Esophagus muscularis mucosa (tissue), 4 donors: ENCODE results near the gene CLEC3A. TPM values are rescaled to one million over a fixed set of nuclear protein-coding genes. Genes with fewer than 3 reads are reported as not detected.

ENCODE experiments used
- DNase-seq: peaks from one replicate; pipeline ENCODE4 v3.0.0-alpha.2; 2017; ENCODE audit errors: extremely low spot score
- H3K27ac ChIP-seq, 4 donors: fragments of 200-600 bp; sonication (generic); replicated peaks in 1 of 4; 1 replicate in 3 of 4; 2 replicates in 1 of 4; pipeline ENCODE4 v1.5.1; 2016 to 2019; ENCODE audit warnings: mild to moderate bottlenecking in 1 of 4
- H3K27me3 ChIP-seq, 4 donors: fragments of 200-600 bp; sonication (generic); one replicate each; pipeline versions ENCODE4 v1.5.1 to v1.6.0; 2016 to 2019
- H3K36me3 ChIP-seq, 4 donors: fragments of 200-600 bp; sonication (generic); one replicate each; pipeline ENCODE4 v1.5.1; 2016 to 2019
- H3K4me1 ChIP-seq, 4 donors: fragments of 200-600 bp; sonication (generic); one replicate each; pipeline ENCODE4 v1.5.1; 2016 to 2019
- H3K4me3 ChIP-seq, 4 donors: fragments of 200-600 bp; sonication (generic); 1 replicate in 2 of 4; 2 replicates in 2 of 4; pipeline ENCODE4 v1.5.1; 2016 to 2019; ENCODE audit warnings: mild to moderate bottlenecking in 4 of 4, moderate library complexity in 1 of 4
- H3K9me3 ChIP-seq, 4 donors: fragments of 200-600 bp; sonication (generic); 1 replicate in 3 of 4; 2 replicates in 1 of 4; pipeline ENCODE4 v1.5.1; 2016 to 2019
- EP300 ChIP-seq: sonication (generic); formaldehyde crosslinking; IDR thresholded peaks from one replicate; pipeline ENCODE4 v1.6.1; 2017; ENCODE audit warnings: antibody characterized with exemption
- POLR2A ChIP-seq: fragments of 450-650 bp; IDR thresholded peaks from one replicate; pipeline ENCODE4 v1.6.1; 2017; ENCODE audit warnings: antibody characterized with exemption, moderate library complexity, mild to moderate bottlenecking, low read depth
- POLR2AphosphoS5 ChIP-seq, 2 donors: sonication (generic); formaldehyde crosslinking; IDR thresholded peaks; one replicate each; pipeline ENCODE4 v1.6.1; 2017; ENCODE audit warnings: antibody characterized with exemption in 2 of 2
- WGBS: methylation state at CpG from one replicate; pipeline ENCODE4 v1.1.5; 2018; 5-methylcytosine and 5-hydroxymethylcytosine counted together
- intact Hi-C: fragments of 100-400 bp; cut with DNase I; formaldehyde crosslinking; loops from one replicate; pipeline ENCODE4 v1.15.1; 2023
- total RNA-seq, 4 donors: library from RNA; depleted of rRNA; stranded (reverse); fragments of >200 nt; gene quantifications; one replicate each; pipeline versions ENCODE4 v1.1.0 to v1.2.1, GENCODE V29; 2016
- TF ChIP-seq, protein P1 (sequence below), 3 experiments: fragments of 200-600 bp in 2 of 3; fragments of 450-650 bp in 1 of 3; sonication (generic) in 2 of 3; IDR thresholded peaks; one replicate each; pipeline ENCODE4 v1.5.1; 2017 to 2019; ENCODE audit warnings: antibody characterized with exemption in 3 of 3, mild to moderate bottlenecking in 2 of 3, moderate library complexity in 1 of 3

Gene CLEC3A
- total RNA-seq, 4 donors from 2014 or later: 0.17 to 0.42 TPM; not detected in 2

DNA sequence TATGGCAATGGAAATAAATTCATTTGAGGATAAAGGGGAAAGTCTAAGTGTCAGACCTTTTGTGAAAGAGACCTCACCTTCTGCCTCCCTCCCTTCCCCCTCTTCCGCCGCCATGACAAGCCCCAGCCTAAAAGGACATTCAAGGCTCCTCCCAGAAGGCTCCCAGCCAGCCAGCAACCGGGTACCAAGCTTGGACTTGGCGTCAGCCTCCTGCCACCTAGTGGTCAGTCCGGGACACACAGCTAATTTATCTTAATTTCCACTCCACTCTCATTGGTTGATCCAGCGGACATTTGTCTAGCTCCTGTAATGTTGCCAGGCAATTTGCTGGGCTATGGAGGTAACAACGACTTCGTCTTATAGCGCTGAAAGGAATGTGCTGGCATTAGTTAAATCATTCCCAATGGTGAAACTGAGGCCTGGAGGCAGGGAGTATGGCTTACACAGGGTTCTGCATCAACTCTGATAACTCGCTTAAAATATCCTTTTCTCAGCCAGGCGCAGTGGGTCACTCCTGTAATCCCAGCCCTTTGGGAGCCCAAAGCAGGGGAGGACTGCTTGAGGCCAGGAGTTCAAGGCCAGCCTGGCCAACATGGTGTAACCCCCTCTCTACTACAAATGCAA is 19.3 kb upstream of the CLEC3A start:
- Histone ChIP-seq H3K27me3 (peaks cover 0 to 4% (median 0%) of the 10 kb centered on the region in 4 donors), H3K36me3 (no peaks in the 10 kb centered on the region), H3K27ac (no peak overlapping the region), H3K4me1 (peaks cover 0 to 6% (median 3%) of the 10 kb centered on the region in 4 donors), H3K4me3 (no peak overlapping the region), H3K9me3 (no peaks in the 10 kb centered on the region)
- intact Hi-C loops: loop anchor here (2.0 kb wide), 1 partner anchor 328 kb away; no protein-coding TSS in a partner anchor
- 26% methylated on average over 11 of the region's 11 CpGs for WGBS
- DNase-seq: peak; percentile 93
- TF ChIP-seq POLR2A (no peak), EP300 (no peak), POLR2AphosphoS5 (IDR thresholded peaks at IDR 0.05) (peak in 1 of 2 donors; percentile 30)
- TF ChIP-seq, protein P1, sequence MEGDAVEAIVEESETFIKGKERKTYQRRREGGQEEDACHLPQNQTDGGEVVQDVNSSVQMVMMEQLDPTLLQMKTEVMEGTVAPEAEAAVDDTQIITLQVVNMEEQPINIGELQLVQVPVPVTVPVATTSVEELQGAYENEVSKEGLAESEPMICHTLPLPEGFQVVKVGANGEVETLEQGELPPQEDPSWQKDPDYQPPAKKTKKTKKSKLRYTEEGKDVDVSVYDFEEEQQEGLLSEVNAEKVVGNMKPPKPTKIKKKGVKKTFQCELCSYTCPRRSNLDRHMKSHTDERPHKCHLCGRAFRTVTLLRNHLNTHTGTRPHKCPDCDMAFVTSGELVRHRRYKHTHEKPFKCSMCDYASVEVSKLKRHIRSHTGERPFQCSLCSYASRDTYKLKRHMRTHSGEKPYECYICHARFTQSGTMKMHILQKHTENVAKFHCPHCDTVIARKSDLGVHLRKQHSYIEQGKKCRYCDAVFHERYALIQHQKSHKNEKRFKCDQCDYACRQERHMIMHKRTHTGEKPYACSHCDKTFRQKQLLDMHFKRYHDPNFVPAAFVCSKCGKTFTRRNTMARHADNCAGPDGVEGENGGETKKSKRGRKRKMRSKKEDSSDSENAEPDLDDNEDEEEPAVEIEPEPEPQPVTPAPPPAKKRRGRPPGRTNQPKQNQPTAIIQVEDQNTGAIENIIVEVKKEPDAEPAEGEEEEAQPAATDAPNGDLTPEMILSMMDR (IDR thresholded peaks at IDR 0.05): peak; percentile 66 to 90 (median 71)

DNA sequence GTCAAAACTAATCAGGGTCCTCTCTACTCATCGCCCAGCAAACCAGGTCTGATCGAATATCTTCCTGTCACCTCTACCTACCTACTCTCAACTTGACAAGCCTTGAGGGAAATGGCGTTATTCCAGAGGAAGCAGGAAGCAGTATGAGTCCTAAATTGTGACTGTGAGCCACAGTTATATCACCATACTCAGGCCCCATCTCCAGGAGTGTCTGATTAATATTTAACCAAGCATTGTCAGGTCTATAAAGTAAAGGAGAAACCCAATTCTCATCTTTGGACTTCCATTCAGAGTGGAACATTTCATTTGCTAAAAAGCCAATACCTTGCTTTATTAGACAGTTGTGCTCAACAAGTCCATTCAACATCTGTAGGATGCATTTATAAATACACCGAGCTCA is 17.8 kb upstream of the CLEC3A start:
- TF ChIP-seq POLR2A: no peak
- no peak for TF ChIP-seq POLR2AphosphoS5 (IDR thresholded peaks at IDR 0.05)
- TF ChIP-seq, protein P1 (IDR thresholded peaks at IDR 0.05): no peak
- no peak for TF ChIP-seq EP300
- Histone ChIP-seq H3K9me3 (no peaks in the 10 kb centered on the region), H3K27me3 (peaks cover 0 to 4% (median 0%) of the 10 kb centered on the region in 4 donors), H3K4me3 (no peak overlapping the region), H3K36me3 (no peaks in the 10 kb centered on the region), H3K27ac (no peak overlapping the region), H3K4me1 (peaks cover 0 to 6% (median 3%) of the 10 kb centered on the region in 4 donors)
- WGBS: 86% methylated on average over 4 of the region's 4 CpGs
- DNase-seq: no peak
- intact Hi-C loops: no loop called here

DNA sequence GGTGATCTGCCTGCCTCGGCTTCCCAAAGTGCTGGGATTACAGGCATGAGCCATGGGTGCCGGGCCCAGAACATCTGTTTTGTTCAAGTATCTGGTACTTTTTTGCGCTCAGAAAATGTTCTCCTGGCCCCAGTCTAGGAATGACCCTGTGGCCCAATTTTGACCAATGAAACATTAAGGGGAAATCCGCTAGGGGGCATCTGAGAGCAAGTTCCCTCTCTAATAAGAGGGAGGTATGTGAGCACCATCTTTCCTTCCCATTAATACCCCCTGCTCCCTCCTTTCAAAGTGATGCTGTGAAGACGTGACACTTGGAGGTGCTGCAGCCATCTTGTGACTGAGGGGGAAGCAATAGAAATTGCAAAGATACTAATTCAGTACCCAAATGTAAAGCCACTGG is 16.5 kb upstream of the CLEC3A start:
- no peak for DNase-seq
- Histone ChIP-seq H3K9me3 (no peaks in the 10 kb centered on the region), H3K4me3 (no peak overlapping the region), H3K27me3 (peaks cover 0 to 4% (median 0%) of the 10 kb centered on the region in 4 donors), H3K36me3 (no peaks in the 10 kb centered on the region), H3K27ac (no peak overlapping the region), H3K4me1 (peaks cover 0 to 6% (median 3%) of the 10 kb centered on the region in 4 donors)
- TF ChIP-seq EP300: no peak
- no peak for TF ChIP-seq POLR2A
- TF ChIP-seq, protein P1 (IDR thresholded peaks at IDR 0.05): no peak
- no peak for TF ChIP-seq POLR2AphosphoS5 (IDR thresholded peaks at IDR 0.05)
- intact Hi-C loops: no loop called here
- whole genome bisulfite sequencing: 65% methylated on average over 5 of the region's 5 CpGs

DNA sequence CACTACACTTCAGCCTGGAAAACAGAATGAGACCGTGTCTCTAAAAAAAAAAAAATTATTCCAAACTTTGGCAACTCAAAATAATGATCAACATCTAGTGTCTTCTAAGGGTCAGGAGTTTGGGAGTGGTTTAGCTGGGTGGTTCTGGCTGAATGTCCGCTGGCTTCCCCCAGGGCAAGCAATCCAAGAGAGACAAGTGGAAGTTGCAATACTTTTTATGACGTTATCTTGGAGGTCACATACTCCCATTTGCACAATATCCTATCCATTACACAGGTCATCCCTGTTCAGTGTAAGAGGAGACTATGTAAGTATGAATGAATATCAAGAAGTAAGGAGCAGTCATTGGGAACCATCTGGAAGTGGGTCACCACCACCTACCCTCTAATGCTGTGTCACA is 15.2 kb upstream of the CLEC3A start:
- TF ChIP-seq POLR2AphosphoS5 (IDR thresholded peaks at IDR 0.05) (no peak), POLR2A (no peak), EP300 (no peak)
- TF ChIP-seq, protein P1 (IDR thresholded peaks at IDR 0.05): no peak
- no peak overlapping the region for H3K4me3 ChIP-seq
- WGBS: 83% methylated on average over 3 of the region's 3 CpGs
- H3K4me1 ChIP-seq: peaks cover 0 to 6% (median 3%) of the 10 kb centered on the region in 4 donors
- DNase-seq: no peak
- H3K36me3 ChIP-seq: no peaks in the 10 kb centered on the region
- H3K27me3 ChIP-seq: peaks cover 0 to 8% (median 0%) of the 10 kb centered on the region in 4 donors
- intact Hi-C loops: no loop called here
- no peak overlapping the region for H3K27ac ChIP-seq
- H3K9me3 ChIP-seq: no peaks in the 10 kb centered on the region

DNA sequence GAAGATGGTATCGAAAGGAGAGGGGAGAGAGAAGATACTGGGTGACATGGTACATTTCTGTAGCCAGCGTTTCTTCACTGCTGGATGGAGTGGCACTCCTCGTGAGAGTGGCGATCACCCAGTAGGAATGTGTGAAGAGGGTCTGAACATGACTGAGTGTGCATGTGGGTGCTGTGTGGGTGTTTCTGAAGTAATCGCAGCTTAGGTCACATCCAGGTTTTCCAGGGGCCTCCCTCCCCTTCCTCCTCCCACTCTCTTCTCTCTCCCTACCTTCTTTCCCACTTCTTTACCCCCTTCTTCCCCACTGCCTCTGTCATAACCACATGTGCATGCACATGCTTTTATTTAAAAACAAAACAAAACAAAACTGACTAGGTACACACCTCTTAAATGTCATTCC is 1.8 kb downstream of the CLEC3A start:
- Histone ChIP-seq H3K36me3 (no peaks in the 10 kb centered on the region), H3K4me1 (peaks cover 0 to 4% (median 0%) of the 10 kb centered on the region in 4 donors), H3K27me3 (peaks cover 0 to 5% (median 0%) of the 10 kb centered on the region in 4 donors), H3K9me3 (no peaks in the 10 kb centered on the region), H3K27ac (no peak overlapping the region), H3K4me3 (no peak overlapping the region)
- TF ChIP-seq, protein P1 (IDR thresholded peaks at IDR 0.05): no peak
- no peak for TF ChIP-seq POLR2AphosphoS5 (IDR thresholded peaks at IDR 0.05)
- no peak for TF ChIP-seq EP300
- no peak for TF ChIP-seq POLR2A
- no peak for DNase-seq
- 83% methylated on average over 5 of the region's 5 CpGs for WGBS
- intact Hi-C loops: no loop called here
